SK-N-SH treated with all-trans-retinoic acid at 6 μM for 48 hours (cell line): Measurements from ENCODE around the gene KLHL26.

ENCODE experiments used
- ATAC-seq: fragments of 200-7000 bp; cut with Tn5 transposase; 3 replicates; pipeline ENCODE4 v1.9.1; 2020; ENCODE audit warnings: mild to moderate bottlenecking, moderate library complexity
- CREB5 ChIP-seq: fragments of 250-450 bp; sonication (Bioruptor Pico); IDR thresholded peaks from 2 replicates; pipeline ENCODE4 v1.5.1; 2020; ENCODE audit warnings: low read depth, mild to moderate bottlenecking, moderate library complexity
- CSDC2 ChIP-seq: fragments of 250-450 bp; sonication (Bioruptor Pico); IDR thresholded peaks from 2 replicates; pipeline ENCODE4 v1.5.0; 2020; ENCODE audit warnings: mild to moderate bottlenecking, moderate library complexity
- CSRNP3 ChIP-seq: fragments of 250-450 bp; sonication (Bioruptor Pico); IDR thresholded peaks from 2 replicates; pipeline ENCODE4 v1.5.1; 2021; ENCODE audit warnings: mild to moderate bottlenecking, moderate library complexity
- ESRRG ChIP-seq: fragments of 250-450 bp; sonication (Bioruptor Pico); IDR thresholded peaks from 2 replicates; pipeline ENCODE4 v1.6.1; 2021; ENCODE audit warnings: mild to moderate bottlenecking
- GLIS3 ChIP-seq: fragments of 250-450 bp; sonication (Bioruptor Pico); IDR thresholded peaks from 2 replicates; pipeline ENCODE4 v1.5.0; 2020; ENCODE audit warnings: mild to moderate bottlenecking, moderate library complexity
- PATZ1 ChIP-seq: fragments of 250-450 bp; sonication (Bioruptor Pico); IDR thresholded peaks from 2 replicates; pipeline ENCODE4 v1.8.0; 2020; ENCODE audit warnings: mild to moderate bottlenecking, moderate library complexity, borderline replicate concordance
- POU6F1 ChIP-seq: fragments of 250-450 bp; sonication (Bioruptor Pico); IDR thresholded peaks from 2 replicates; pipeline ENCODE4 v1.8.0; 2021; ENCODE audit warnings: low read depth, mild to moderate bottlenecking, moderate library complexity, borderline replicate concordance
- PPARA ChIP-seq: fragments of 250-450 bp; sonication (Bioruptor Pico); IDR thresholded peaks from 2 replicates; pipeline ENCODE4 v1.5.0; 2020; ENCODE audit warnings: mild to moderate bottlenecking, borderline replicate concordance
- RARB ChIP-seq: fragments of 250-450 bp; sonication (Bioruptor Pico); IDR thresholded peaks from 2 replicates; pipeline ENCODE4 v1.8.0; 2021; ENCODE audit warnings: mild to moderate bottlenecking, moderate library complexity
- SNAI2 ChIP-seq: fragments of 250-450 bp; sonication (Bioruptor Pico); IDR thresholded peaks from 2 replicates; pipeline ENCODE4 v1.5.0; 2020; ENCODE audit warnings: mild to moderate bottlenecking, moderate library complexity
- TCF4 ChIP-seq: fragments of 250-450 bp; sonication (Bioruptor Pico); IDR thresholded peaks from 2 replicates; pipeline ENCODE4 v1.8.0; 2021; ENCODE audit warnings: mild to moderate bottlenecking, moderate library complexity, borderline replicate concordance
- TOX ChIP-seq: fragments of 250-450 bp; sonication (Bioruptor Pico); IDR thresholded peaks from 2 replicates; pipeline ENCODE4 v1.8.0; 2021; ENCODE audit warnings: mild to moderate bottlenecking, moderate library complexity, borderline replicate concordance
- TSHZ2 ChIP-seq: fragments of 250-450 bp; sonication (Bioruptor Pico); IDR thresholded peaks from 2 replicates; pipeline ENCODE4 v1.5.0; 2020; ENCODE audit warnings: mild to moderate bottlenecking, moderate library complexity
- ZC3H10 ChIP-seq: fragments of 250-450 bp; sonication (Bioruptor Pico); IDR thresholded peaks from 2 replicates; pipeline ENCODE4 v1.5.1; 2021; ENCODE audit warnings: mild to moderate bottlenecking, moderate library complexity
- ZFP3 ChIP-seq: fragments of 250-450 bp; sonication (Bioruptor Pico); IDR thresholded peaks from 2 replicates; pipeline ENCODE4 v1.5.0; 2020; ENCODE audit warnings: mild to moderate bottlenecking, moderate library complexity
- ZFP30 ChIP-seq: fragments of 450-650 bp; formaldehyde crosslinking; IDR thresholded peaks from 2 replicates; pipeline ENCODE4 v1.5.0; 2022; ENCODE audit warnings: mild to moderate bottlenecking, moderate library complexity
- ZNF565 ChIP-seq: fragments of 450-650 bp; formaldehyde crosslinking; conservative IDR thresholded peaks from 2 replicates; pipeline ENCODE4 v1.5.0; 2020; ENCODE audit warnings: low read depth, mild to moderate bottlenecking, moderate library complexity
- ZNF70 ChIP-seq: fragments of 450-650 bp; formaldehyde crosslinking; IDR thresholded peaks from 2 replicates; pipeline ENCODE4 v1.5.0; 2020; ENCODE audit warnings: mild to moderate bottlenecking, moderate library complexity
- ZNF8 ChIP-seq: fragments of 450-650 bp; formaldehyde crosslinking; IDR thresholded peaks from 2 replicates; pipeline ENCODE4 v1.5.0; 2020; ENCODE audit warnings: mild to moderate bottlenecking, moderate library complexity

KLHL26 gene

GRCh38 chr19:18644196-18645034, 7.6 kb downstream of the KLHL26 start:
- no peak for ATAC-seq
- TF ChIP-seq CSRNP3 (CRISPR knock-in tag) (no peak), TOX (CRISPR knock-in tag) (no peak), ZC3H10 (CRISPR knock-in tag) (no peak), ZNF70 (CRISPR knock-in tag) (no peak)

- ATAC-seq: no peak
- TF ChIP-seq PATZ1: no peak
- no peak for TF ChIP-seq RARB (CRISPR knock-in tag)
- no peak for TF ChIP-seq ZNF565 (CRISPR knock-in tag)
These were observed 8.2 kb downstream of the KLHL26 start for GRCh38 chr19:18645035-18645511.

- TF ChIP-seq RARB (CRISPR knock-in tag): no peak
- TF ChIP-seq TCF4 (CRISPR knock-in tag): no peak
- TF ChIP-seq SNAI2: no peak
- no peak for TF ChIP-seq GLIS3 (CRISPR knock-in tag)
- no peak for TF ChIP-seq CSDC2 (CRISPR knock-in tag)
- TF ChIP-seq ZNF8 (CRISPR knock-in tag): no peak
- no peak for TF ChIP-seq ZNF565 (CRISPR knock-in tag)
- TF ChIP-seq TSHZ2: no peak
- TF ChIP-seq ZFP3: no peak
- no peak for TF ChIP-seq CSRNP3 (CRISPR knock-in tag)
- TF ChIP-seq POU6F1 (CRISPR knock-in tag): no peak
- no peak for TF ChIP-seq ZC3H10 (CRISPR knock-in tag)
- TF ChIP-seq PPARA (CRISPR knock-in tag): no peak
- TF ChIP-seq CREB5 (CRISPR knock-in tag): no peak
- TF ChIP-seq ESRRG (CRISPR knock-in tag): no peak
- no peak for TF ChIP-seq ZFP30 (CRISPR knock-in tag)
- TF ChIP-seq PATZ1: no peak
- TF ChIP-seq ZNF70 (CRISPR knock-in tag): no peak
- ATAC-seq: no peak
These were observed 9.9 kb downstream of the KLHL26 start for GRCh38 chr19:18646535-18647370.
